NCI-H510A treated with DMSO at 0.1 percent for 48 hours (cell line): ENCODE results near the gene GPR3.
"Not testable (repeated sequence)": the region's sequence is repeated elsewhere in the genome, so short reads cannot be mapped to it uniquely, and the experiment has no call there.

Experiments used
- DNase-seq: peaks from one replicate; lab custom pipeline; 2025; lab: John Stamatoyannopoulos, UW

GPR3 gene

GRCh38 chr1:27377760-27378495 is 14.5 kb upstream of the GPR3 start:
- DNase-seq = no peak

- no peak for DNase-seq
Measured at GRCh38 chr1:27379564-27380122, 12.8 kb upstream of the GPR3 start.

GRCh38 chr1:27380224-27380623 is 12.2 kb upstream of the GPR3 start:
- no peak for DNase-seq

- DNase-seq = no peak
Measured at GRCh38 chr1:27380766-27381733, 11.4 kb upstream of the GPR3 start.

- no peak for DNase-seq
Measured at GRCh38 chr1:27381969-27382762, 10.3 kb upstream of the GPR3 start.

GRCh38 chr1:27383039-27383605 is 9.3 kb upstream of the GPR3 start, which contains the start of gene CD164L2:
Gene CD164L2 (minus strand): TSS chr1:27383333. CDS start chr1:27383239, 94 bp downstream.
- DNase-seq = no peak

GRCh38 chr1:27383661-27384060 is 8.8 kb upstream of the GPR3 start:
- DNase-seq = no peak

- not testable (repeated sequence) for DNase-seq
Measured at GRCh38 chr1:27384797-27385196, 7.6 kb upstream of the GPR3 start.

GRCh38 chr1:27388337-27389005 is 4.0 kb upstream of the GPR3 start:
- peak; percentile 63 for DNase-seq

GRCh38 chr1:27391511-27392095 is 819 bp upstream of the GPR3 start:
- peak; percentile 38 for DNase-seq

- no peak for DNase-seq
Measured at GRCh38 chr1:27392778-27393635, 585 bp downstream of the GPR3 start.

- DNase-seq = no peak
Measured at GRCh38 chr1:27393641-27394281, 1.3 kb downstream of the GPR3 start.

- DNase-seq = no peak
Measured at GRCh38 chr1:27394282-27394658, 1.8 kb downstream of the GPR3 start.

- no peak for DNase-seq
Measured at GRCh38 chr1:27394925-27395324, 2.5 kb downstream of the GPR3 start.

GRCh38 chr1:27395441-27396195 is 3.2 kb downstream of the GPR3 start:
- DNase-seq = peak; percentile 65

- DNase-seq = no peak
Measured at GRCh38 chr1:27397110-27397509, 4.7 kb downstream of the GPR3 start.

GRCh38 chr1:27397749-27398148 is 5.3 kb downstream of the GPR3 start:
- DNase-seq = no peak

- DNase-seq = no peak
Measured at GRCh38 chr1:27398405-27399149, 6.2 kb downstream of the GPR3 start.
